A549 treated with ZK216348 at 1 μM for 4 hours (cell line): Measurements from ENCODE around the gene OR6M1. TPM values are rescaled to one million over a fixed set of nuclear protein-coding genes. Genes with fewer than 3 reads are reported as not detected.

Experiments
- total RNA-seq: library from RNA; stranded (reverse); fragments of 200-300 nt; extraction: Qiagen RNA extraction; gene quantifications from 5 replicates; pipeline ENCODE4 v1.2.3, GENCODE V29; 2022; ENCODE audit warnings: low read depth

Gene OR6M1, protein sequence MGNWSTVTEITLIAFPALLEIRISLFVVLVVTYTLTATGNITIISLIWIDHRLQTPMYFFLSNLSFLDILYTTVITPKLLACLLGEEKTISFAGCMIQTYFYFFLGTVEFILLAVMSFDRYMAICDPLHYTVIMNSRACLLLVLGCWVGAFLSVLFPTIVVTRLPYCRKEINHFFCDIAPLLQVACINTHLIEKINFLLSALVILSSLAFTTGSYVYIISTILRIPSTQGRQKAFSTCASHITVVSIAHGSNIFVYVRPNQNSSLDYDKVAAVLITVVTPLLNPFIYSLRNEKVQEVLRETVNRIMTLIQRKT
- not detected in 5 replicates for total RNA-seq

DNA sequence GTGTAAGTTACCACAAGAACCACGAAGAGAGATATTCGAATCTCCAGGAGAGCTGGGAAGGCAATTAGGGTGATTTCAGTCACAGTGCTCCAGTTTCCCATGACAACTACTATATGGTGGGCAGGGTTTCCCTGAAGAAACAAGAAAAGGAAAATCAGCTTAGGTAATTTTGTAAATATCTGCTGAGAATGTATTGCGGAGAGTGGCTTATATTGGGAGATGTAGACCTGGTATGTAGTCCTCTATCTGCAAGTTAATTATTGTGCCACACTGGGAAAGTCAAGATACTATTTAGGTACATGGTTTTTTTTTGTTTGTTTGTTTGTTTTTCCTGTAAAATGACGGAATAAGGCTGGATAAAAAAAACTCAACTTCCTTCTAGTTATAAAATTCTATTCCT is at the start of gene OR6M1:
TSS of gene OR6M1 (minus strand) at position 101 of the 400 bp plus-strand sequence. CDS start at position 101, 0 bp downstream.

Other genes starting within 250 kb of the OR6M1 start
- gene SCN3B, start 151.7 kb downstream of the OR6M1 start, total RNA-seq = 0.08 to 0.31 TPM (median 0.13 TPM) in 5 replicates
- 9.8 to 13.5 TPM (median 10.5 TPM) in 5 replicates for gene ZNF202, start 64.7 kb downstream of the OR6M1 start, total RNA-seq
- not detected in 5 replicates for gene OR6X1, start 51.8 kb downstream of the OR6M1 start, total RNA-seq
- not detected in 5 replicates for gene TMEM225, start 79.3 kb upstream of the OR6M1 start, total RNA-seq
- gene OR8D4, start 95.8 kb upstream of the OR6M1 start, total RNA-seq = not detected in 5 replicates
- gene OR4D5, start 133.3 kb upstream of the OR6M1 start, total RNA-seq = not detected in 5 replicates
- gene OR6T1, start 137.5 kb upstream of the OR6M1 start, total RNA-seq = not detected in 5 replicates
- not detected in 5 replicates for gene OR10S1, start 171.4 kb upstream of the OR6M1 start, total RNA-seq
- gene OR10G6, start 188.8 kb upstream of the OR6M1 start, total RNA-seq = not detected in 5 replicates
- gene OR10G4, start 206.6 kb upstream of the OR6M1 start, total RNA-seq = not detected in 5 replicates
- not detected in 5 replicates for gene OR10G9, start 216.7 kb upstream of the OR6M1 start, total RNA-seq
- not detected in 5 replicates for gene OR10G8, start 220.4 kb upstream of the OR6M1 start, total RNA-seq
- gene OR10G7, start 235.0 kb upstream of the OR6M1 start, total RNA-seq = not detected in 5 replicates